Heart left ventricle (tissue), 16 donors: Measurements from ENCODE around the gene G6PC2. TPM values are rescaled to one million over a fixed set of nuclear protein-coding genes. Genes with fewer than 3 reads are reported as not detected.
A peak's percentile ranks its signal among the peaks of the same experiment; 100 is the strongest.

Experiments
- ATAC-seq, 4 donors: fragments of 200-7000 bp; cut with Tn5 transposase; one replicate each; pipeline ENCODE4 v1.9.1; 2020 to 2022; ENCODE audit warnings: moderate library complexity in 4 of 4, mild to moderate bottlenecking in 3 of 4, moderate number of reproducible peaks in 1 of 4
- DNase-seq, 5 donors: peaks; one replicate each; pipeline ENCODE4 v3.0.0-alpha.2; 2020
- H3K27ac ChIP-seq, 12 donors: fragments of 200-600 bp; sonication (generic) in 4 of 12; one replicate each; pipeline versions ENCODE4 v1.5.0 to v1.8.0; 2016 to 2022; ENCODE audit warnings: mild to moderate bottlenecking in 2 of 12
- H3K27me3 ChIP-seq, 9 donors: fragments of 200-600 bp; sonication (generic) in 2 of 9; one replicate each; pipeline versions ENCODE4 v1.5.1 to v1.8.0; 2016 to 2022; ENCODE audit warnings: mild to moderate bottlenecking in 3 of 9
- H3K36me3 ChIP-seq, 9 donors: fragments of 200-600 bp; sonication (generic) in 2 of 9; one replicate each; pipeline versions ENCODE4 v1.5.0 to v1.8.0; 2018 to 2022; ENCODE audit warnings: mild to moderate bottlenecking in 2 of 9
- H3K4me1 ChIP-seq, 12 donors: fragments of 200-600 bp; sonication (generic) in 4 of 12; one replicate each; pipeline versions ENCODE4 v1.5.0 to v1.8.0; 2016 to 2022; ENCODE audit warnings: mild to moderate bottlenecking in 3 of 12
- H3K4me3 ChIP-seq, 12 donors: fragments of 200-600 bp; sonication (generic) in 4 of 12; one replicate each; pipeline versions ENCODE4 v1.5.0 to v1.8.0; 2017 to 2022; ENCODE audit warnings: mild to moderate bottlenecking in 9 of 12, moderate library complexity in 4 of 12
- H3K9me3 ChIP-seq, 12 donors: fragments of 200-600 bp; sonication (generic) in 4 of 12; one replicate each; pipeline versions ENCODE4 v1.5.0 to v1.8.0; 2016 to 2022; ENCODE audit warnings: mild to moderate bottlenecking in 1 of 12
- CTCF ChIP-seq, 12 donors: fragments of 200-600 bp; sonication (generic) in 4 of 12; IDR thresholded peaks; one replicate each; pipeline versions ENCODE4 v1.5.0 to v1.8.0; 2018 to 2022; ENCODE audit warnings: antibody characterized with exemption in 12 of 12, mild to moderate bottlenecking in 5 of 12
- POLR2A ChIP-seq, 2 donors: fragments of 450-650 bp; IDR thresholded peaks; one replicate each; pipeline ENCODE4 v1.6.1; 2017; ENCODE audit warnings: antibody characterized with exemption in 2 of 2, mild to moderate bottlenecking in 2 of 2, moderate library complexity in 2 of 2
- WGBS, 4 donors: extraction: QIAGEN DNeasy Blood & Tissue Kit in 2 of 4; methylation state at CpG; one replicate each; pipeline versions ENCODE4 v1.1.5 to v1.1.7; 2013 to 2018; 5-methylcytosine and 5-hydroxymethylcytosine counted together
- intact Hi-C, 10 donors: fragments of 100-400 bp; cut with DNase I; formaldehyde crosslinking; loops; one replicate each; pipeline versions ENCODE4 v1.11.1 to v1.14.2; 2022
- polyA plus RNA-seq, 2 donors: library from polyadenylated mRNA; stranded (reverse); fragments of 200-250 nt; gene quantifications; one replicate each; pipeline ENCODE4 v1.2.3, GENCODE V29; 2013
- total RNA-seq, 9 donors: library from RNA; depleted of rRNA in 2 of 9; stranded (reverse); fragments of >200 nt in 2 of 9; fragmentation: NEBNext Ultra II Directional in 3 of 9; extraction: Animal tissue kit (Norgen Biotek cat#: 25700) in 3 of 9; gene quantifications; one replicate each; pipeline versions ENCODE4 v1.1.0 to v1.2.4, GENCODE V29; 2016 to 2023
- donor health status: ischemic (EF 13 %, LVEDD 7.1; RV severe dilation, severe dysfunction).
- donor health status: healthy with polysubstance abuse.
- donor health status: DM: no; HTN: yes; CAD: no.
- donor health status: DM: no; HTN: no; CAD: no.
- donor health status: ischemic (EF 25% LVEDD 6.9; RV normal size, moderate dysfunction).
- donor health status: ischemic (EF 25% LVEDD 5.7; RV mildly dilated, moderate dysfunction).
- donor health status: healthy.
- donor health status: DM: yes; HTN: yes; CAD: no.
- donor health status: ischemic (EF 35%, LVEDD 5.7; RV mildly dilated, moderate dysfunction).
- donor health status: nonischemic (EF 11% LVEDD 7.7; RV severe dilation, severe dysfunction).
- donor health status: DM: yes; HTN: yes; CAD: no.
- donor health status: PGD.
- donor health status: ischemic (EF 29% LVEDD 5.4; RV normal size, mild dysfunction).
- donor health status: nonischemic (EF 23%, LVEDD 6.1; RV moderate dilation, normal function).

G6PC2 gene
- total and polyA plus RNA-seq, 11 donors = 0.12 to 0.21 TPM; not detected in 9

GRCh38 chr2:168920504-168921157 is 19.5 kb downstream of the G6PC2 start:
- 22 to 24% (median 23%) methylated on average over 4 of the region's 4 CpGs for WGBS, 4 donors
- H3K36me3 ChIP-seq = no peaks in the 10 kb centered on the region
- H3K27ac ChIP-seq = no peak overlapping the region
- peak; percentile 44 to 73 (median 67) for TF ChIP-seq CTCF (IDR thresholded peaks at IDR 0.05)
- no peak for TF ChIP-seq POLR2A (IDR thresholded peaks at IDR 0.05)
- no peaks in the 10 kb centered on the region for H3K4me1 ChIP-seq
- peaks cover 0 to 2% (median 0%) of the 10 kb centered on the region in 12 donors for H3K9me3 ChIP-seq
- ATAC-seq (no peak), DNase-seq (no peak)
- H3K4me3 ChIP-seq = no peak overlapping the region
- H3K27me3 ChIP-seq = peaks cover 0 to under 1% (median 0%) of the 10 kb centered on the region in 9 donors
- intact Hi-C loops = loop anchor here (1.0 to 10.0 kb wide), 7 partner anchors 143 to 796 kb away; no protein-coding TSS in a partner anchor

- intact Hi-C loops = loop anchor here in 1 of 10 donors (10.0 kb wide), 1 partner anchor 802 kb away; no protein-coding TSS in a partner anchor
- 69 to 80% (median 72%) methylated on average over 3 of the region's 3 CpGs for WGBS, 4 donors
- ATAC-seq = no peak
These were observed 25.7 kb downstream of the G6PC2 start for GRCh38 chr2:168926621-168927386.

GRCh38 chr2:168928113-168928831 is 27.2 kb downstream of the G6PC2 start:
- Histone ChIP-seq H3K4me3 (no peak overlapping the region), H3K27me3 (peaks cover 0 to 6% (median 0%) of the 10 kb centered on the region in 9 donors), H3K36me3 (no peaks in the 10 kb centered on the region), H3K4me1 (no peaks in the 10 kb centered on the region), H3K9me3 (no peaks in the 10 kb centered on the region), H3K27ac (no peak overlapping the region)
- TF ChIP-seq POLR2A (IDR thresholded peaks at IDR 0.05) = no peak
- no peak for TF ChIP-seq CTCF (IDR thresholded peaks at IDR 0.05)
- intact Hi-C loops = loop anchor here in 1 of 10 donors (10.0 kb wide), 1 partner anchor 803 kb away; no protein-coding TSS in a partner anchor
- no peak for ATAC-seq
- DNase-seq = no peak
- WGBS, 4 donors = 81 to 95% (median 91%) methylated on average over 3 of the region's 3 CpGs

More at GRCh38 chr2:168926621-168927386, 25.7 kb downstream of the G6PC2 start:
- Histone ChIP-seq H3K4me1 (no peaks in the 10 kb centered on the region), H3K27ac (no peak overlapping the region), H3K9me3 (no peaks in the 10 kb centered on the region), H3K27me3 (peaks cover 0 to 6% (median 0%) of the 10 kb centered on the region in 9 donors), H3K36me3 (no peaks in the 10 kb centered on the region), H3K4me3 (no peak overlapping the region)
- DNase-seq = no peak
- TF ChIP-seq CTCF (IDR thresholded peaks at IDR 0.05) (no peak), POLR2A (IDR thresholded peaks at IDR 0.05) (no peak)
